Measurements from ENCODE around the gene PPP1R7.
A peak's percentile ranks its signal among the peaks of the same experiment; 100 is the strongest.

PPP1R7 gene

DNA sequence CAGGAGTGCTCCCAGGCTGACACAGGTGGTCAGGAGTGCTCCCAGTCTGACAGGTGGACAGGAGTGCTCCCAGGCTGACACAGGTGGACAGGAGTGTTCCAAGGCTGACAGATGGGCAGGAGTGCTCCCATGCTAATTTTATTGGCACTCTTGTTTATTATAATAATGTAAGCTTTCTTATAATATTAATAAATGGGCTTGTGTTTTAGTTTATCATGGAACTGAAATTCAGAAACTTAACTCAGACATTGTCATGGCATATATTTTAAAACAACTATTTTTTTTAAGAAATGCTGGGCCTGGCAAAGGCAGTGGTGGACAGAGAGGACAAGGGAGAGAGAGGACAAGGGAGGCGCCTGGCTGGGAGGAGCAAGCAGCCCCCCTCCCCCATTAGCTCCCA lies 56.9 kb downstream of the PPP1R7 start:
- no peaks in the 10 kb centered on the region for H3K4me1 Mint-ChIP-seq

DNA sequence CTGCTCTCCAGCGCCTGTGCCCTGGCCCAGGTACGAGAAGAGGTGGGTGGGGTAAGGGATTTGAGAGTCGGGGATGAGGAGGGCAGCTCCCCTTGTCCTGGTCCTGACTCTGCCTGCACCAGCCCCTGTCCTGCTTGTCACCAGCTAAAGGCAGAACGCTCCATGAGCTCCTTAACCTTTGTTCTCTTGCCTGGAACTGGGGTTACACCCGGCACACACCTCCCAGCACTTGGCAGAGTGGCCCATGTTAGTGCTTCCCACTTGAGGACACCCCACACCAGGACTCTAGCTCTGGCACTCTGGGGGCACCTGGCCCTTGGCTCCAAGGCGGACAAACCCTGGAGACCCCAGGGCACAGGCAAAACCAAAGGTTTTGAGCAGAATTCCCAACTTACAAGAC lies 57.4 kb downstream of the PPP1R7 start:
- DNase-seq (ENCODE audit: low spot score in 2 of 2) (no peak), ATAC-seq (ENCODE audit: low read depth) (no peak)
- no peak overlapping the region for H3K27ac Mint-ChIP-seq
- peaks cover 2% of the 10 kb centered on the region for H3K27me3 Mint-ChIP-seq
- no peak overlapping the region for H3K4me3 Mint-ChIP-seq
- no peaks in the 10 kb centered on the region for H3K36me3 Mint-ChIP-seq
- H3K9me3 Mint-ChIP-seq, result no peaks in the 10 kb centered on the region
- no peaks in the 10 kb centered on the region for H3K4me1 Mint-ChIP-seq

More for the DNA sequence above, 56.9 kb downstream of the PPP1R7 start:
- Mint-ChIP-seq H3K27ac (no peak overlapping the region), H3K4me3 (no peak overlapping the region), H3K36me3 (no peaks in the 10 kb centered on the region), H3K9me3 (no peaks in the 10 kb centered on the region), H3K27me3 (peaks cover 2% of the 10 kb centered on the region)
- ATAC-seq (ENCODE audit: low read depth) (no peak), DNase-seq (ENCODE audit: low spot score in 2 of 2) (no peak)

- H3K27me3 Mint-ChIP-seq, result peaks cover 2% of the 10 kb centered on the region
- no peaks in the 10 kb centered on the region for H3K9me3 Mint-ChIP-seq
- DNase-seq (ENCODE audit: low spot score in 2 of 2), result no peak
- H3K27ac Mint-ChIP-seq, result no peak overlapping the region
- no peaks in the 10 kb centered on the region for H3K4me1 Mint-ChIP-seq
- H3K36me3 Mint-ChIP-seq, result no peaks in the 10 kb centered on the region
- no peak for ATAC-seq (ENCODE audit: low read depth)
- no peak overlapping the region for H3K4me3 Mint-ChIP-seq
Observed at GRCh38 chr2:241208058-241208457, 57.8 kb downstream of the PPP1R7 start.

DNA sequence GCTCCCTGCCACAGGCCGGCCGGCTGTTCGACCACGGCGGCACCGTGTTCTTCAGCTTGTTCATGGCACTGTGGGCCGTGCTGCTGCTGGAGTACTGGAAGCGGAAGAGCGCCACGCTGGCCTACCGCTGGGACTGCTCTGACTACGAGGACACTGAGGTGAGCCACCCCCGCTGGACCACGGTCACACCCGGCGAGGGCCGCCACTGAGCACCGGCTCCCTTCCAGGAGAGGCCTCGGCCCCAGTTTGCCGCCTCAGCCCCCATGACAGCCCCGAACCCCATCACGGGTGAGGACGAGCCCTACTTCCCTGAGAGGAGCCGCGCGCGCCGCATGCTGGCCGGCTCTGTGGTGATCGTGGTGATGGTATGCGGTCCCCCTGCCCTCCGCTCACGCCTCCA lies 59.0 kb downstream of the PPP1R7 start:
- DNase-seq (ENCODE audit: low spot score in 2 of 2), result no peak
- no peak for ATAC-seq (ENCODE audit: low read depth)
- peaks cover 2% of the 10 kb centered on the region for H3K27me3 Mint-ChIP-seq
- H3K9me3 Mint-ChIP-seq, result no peaks in the 10 kb centered on the region
- H3K4me3 Mint-ChIP-seq, result no peak overlapping the region
- H3K27ac Mint-ChIP-seq, result no peak overlapping the region
- H3K36me3 Mint-ChIP-seq, result no peaks in the 10 kb centered on the region
- H3K4me1 Mint-ChIP-seq, result no peaks in the 10 kb centered on the region

- Mint-ChIP-seq H3K4me3 (no peak overlapping the region), H3K36me3 (no peaks in the 10 kb centered on the region), H3K4me1 (no peaks in the 10 kb centered on the region), H3K27ac (no peak overlapping the region), H3K27me3 (peaks cover 2% of the 10 kb centered on the region), H3K9me3 (no peaks in the 10 kb centered on the region)
- DNase-seq (ENCODE audit: low spot score in 2 of 2) (no peak), ATAC-seq (ENCODE audit: low read depth) (peak; percentile 27)
Observed at GRCh38 chr2:241211276-241211675, 61.0 kb downstream of the PPP1R7 start.

- DNase-seq (ENCODE audit: low spot score in 2 of 2) (no peak), ATAC-seq (ENCODE audit: low read depth) (no peak)
- Mint-ChIP-seq H3K9me3 (no peaks in the 10 kb centered on the region), H3K27me3 (peaks cover 2% of the 10 kb centered on the region), H3K4me1 (no peaks in the 10 kb centered on the region), H3K4me3 (no peak overlapping the region), H3K36me3 (no peaks in the 10 kb centered on the region), H3K27ac (no peak overlapping the region)
Observed at GRCh38 chr2:241213041-241213440, 62.8 kb downstream of the PPP1R7 start.

- H3K36me3 Mint-ChIP-seq, result no peaks in the 10 kb centered on the region
- DNase-seq (ENCODE audit: low spot score in 2 of 2) (no peak), ATAC-seq (ENCODE audit: low read depth) (no peak)
- H3K4me1 Mint-ChIP-seq, result peaks cover 2% of the 10 kb centered on the region
- no peaks in the 10 kb centered on the region for H3K9me3 Mint-ChIP-seq
- H3K27ac Mint-ChIP-seq, result no peak overlapping the region
- no peak overlapping the region for H3K4me3 Mint-ChIP-seq
- no peaks in the 10 kb centered on the region for H3K27me3 Mint-ChIP-seq
Observed at GRCh38 chr2:241213567-241213966, 63.3 kb downstream of the PPP1R7 start.

DNA sequence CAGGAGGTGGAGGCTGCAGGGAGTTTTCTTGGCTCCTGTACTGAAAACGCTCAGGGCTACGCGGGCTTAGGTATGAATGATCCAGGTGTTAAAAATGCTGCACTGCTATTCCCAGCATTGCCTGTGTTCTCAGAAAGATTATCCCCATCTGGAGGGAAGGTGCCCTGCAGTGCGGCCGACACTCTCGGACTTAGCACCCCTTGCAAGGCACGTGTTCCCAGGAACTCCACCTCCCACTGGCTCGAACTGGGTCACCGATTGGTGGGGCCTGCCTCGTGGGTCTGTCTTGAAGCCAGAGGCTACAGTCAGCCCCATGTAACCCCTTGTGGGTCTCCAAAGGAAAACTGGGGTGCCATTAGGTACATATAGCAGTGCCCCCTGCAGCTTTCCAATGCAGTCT lies 63.9 kb downstream of the PPP1R7 start:
- no peak for ATAC-seq (ENCODE audit: low read depth)
- Mint-ChIP-seq H3K4me1 (peaks cover 4% of the 10 kb centered on the region), H3K27ac (no peak overlapping the region), H3K4me3 (no peak overlapping the region), H3K36me3 (no peaks in the 10 kb centered on the region), H3K9me3 (no peaks in the 10 kb centered on the region), H3K27me3 (no peaks in the 10 kb centered on the region)
- DNase-seq (ENCODE audit: low spot score in 2 of 2), result no peak

DNA sequence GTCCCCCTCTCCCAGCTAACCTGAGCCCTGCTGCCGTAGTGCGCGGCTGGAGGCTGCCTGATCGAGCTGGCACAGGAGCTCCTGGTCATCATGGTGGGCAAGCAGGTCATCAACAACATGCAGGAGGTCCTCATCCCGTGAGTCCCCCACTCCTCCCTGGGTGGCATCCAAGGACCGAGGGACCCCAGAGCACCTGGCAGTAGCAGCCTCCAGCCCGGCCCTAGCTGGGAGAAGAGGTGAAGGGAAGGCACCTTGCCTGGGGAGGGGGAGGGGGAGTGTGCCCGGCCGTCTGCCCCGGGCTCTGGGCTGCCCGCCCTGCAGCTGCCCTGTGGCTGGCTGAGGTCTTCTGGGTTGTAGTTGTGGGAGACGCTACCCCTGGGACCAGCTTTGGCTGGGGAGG lies 64.5 kb downstream of the PPP1R7 start:
- Mint-ChIP-seq H3K27ac (no peak overlapping the region), H3K4me3 (no peak overlapping the region), H3K9me3 (no peaks in the 10 kb centered on the region), H3K27me3 (no peaks in the 10 kb centered on the region), H3K36me3 (no peaks in the 10 kb centered on the region), H3K4me1 (peaks cover 4% of the 10 kb centered on the region)
- DNase-seq (ENCODE audit: low spot score in 2 of 2) (no peak), ATAC-seq (ENCODE audit: low read depth) (no peak)

- Mint-ChIP-seq H3K27me3 (no peaks in the 10 kb centered on the region), H3K4me3 (no peak overlapping the region), H3K36me3 (no peaks in the 10 kb centered on the region), H3K27ac (no peak overlapping the region), H3K4me1 (peaks cover 4% of the 10 kb centered on the region), H3K9me3 (no peaks in the 10 kb centered on the region)
- DNase-seq (ENCODE audit: low spot score in 2 of 2) (no peak), ATAC-seq (ENCODE audit: low read depth) (no peak)
Observed at GRCh38 chr2:241215421-241215820, 65.2 kb downstream of the PPP1R7 start.

DNA sequence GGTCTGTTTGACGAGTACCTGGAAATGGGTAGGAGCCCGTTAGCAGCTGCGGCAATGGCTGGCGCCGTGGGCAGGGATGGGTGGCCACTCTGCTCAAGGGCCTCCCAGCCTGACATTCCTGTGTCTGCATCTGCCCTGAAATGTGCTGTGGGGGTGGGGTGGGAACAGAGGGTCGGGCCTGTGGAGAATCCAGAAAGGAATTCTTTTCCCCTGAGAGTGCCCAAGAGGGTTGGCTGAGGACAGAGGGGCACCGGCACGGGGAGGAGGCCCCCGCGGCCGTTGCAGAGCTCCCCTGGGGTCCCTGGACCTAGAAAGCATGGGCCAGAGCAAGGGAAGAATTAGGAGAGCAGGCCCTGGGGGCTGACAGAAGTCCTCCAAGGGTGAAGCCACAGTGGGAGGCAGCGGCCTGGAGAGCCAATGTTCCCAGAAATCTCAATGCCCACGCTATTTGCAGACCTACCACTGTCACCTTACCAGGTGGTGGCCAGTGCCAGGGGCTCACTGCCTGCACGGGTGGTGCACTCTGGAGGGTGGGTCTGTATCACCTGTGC lies 66.0 kb downstream of the PPP1R7 start:
- ATAC-seq (ENCODE audit: low read depth), result no peak
- Mint-ChIP-seq H3K27ac (no peak overlapping the region), H3K4me1 (peaks cover 4% of the 10 kb centered on the region), H3K36me3 (no peaks in the 10 kb centered on the region), H3K9me3 (no peaks in the 10 kb centered on the region), H3K27me3 (no peaks in the 10 kb centered on the region), H3K4me3 (peak overlapping the region; percentile 47)
- DNase-seq (ENCODE audit: low spot score in 2 of 2), result no peak

DNA sequence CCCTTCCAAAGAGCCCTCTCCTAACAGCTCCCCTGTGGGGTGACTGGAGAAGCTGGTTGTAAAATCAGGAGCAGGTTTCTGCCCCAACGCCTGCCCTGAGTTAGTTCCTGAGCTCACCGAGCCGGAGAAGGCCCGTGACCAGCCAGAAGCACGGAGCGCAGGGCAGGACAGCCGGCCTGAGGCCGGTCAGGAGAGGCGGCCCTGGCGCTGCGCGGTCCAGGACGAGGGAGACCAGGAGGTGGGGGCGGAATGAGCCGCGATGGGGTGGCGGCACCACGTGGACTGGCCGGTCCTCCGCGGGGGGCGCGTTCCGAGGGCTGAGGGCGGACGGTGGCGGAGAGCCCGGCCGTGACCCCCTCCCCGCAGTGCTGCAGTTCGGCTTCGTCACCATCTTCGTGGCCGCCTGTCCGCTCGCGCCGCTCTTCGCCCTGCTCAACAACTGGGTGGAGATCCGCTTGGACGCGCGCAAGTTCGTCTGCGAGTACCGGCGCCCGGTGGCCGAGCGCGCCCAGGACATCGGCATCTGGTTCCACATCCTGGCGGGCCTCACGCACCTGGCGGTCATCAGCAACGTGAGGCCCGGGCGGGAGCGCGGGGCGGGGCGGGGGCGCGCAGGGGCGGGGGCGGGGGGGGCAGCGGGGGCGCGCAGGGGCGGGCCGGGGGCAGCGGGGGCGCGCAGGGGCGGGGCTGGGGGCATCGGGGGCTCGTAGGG lies 67.2 kb downstream of the PPP1R7 start:
- peaks cover 4% of the 10 kb centered on the region for H3K4me1 Mint-ChIP-seq
- peak overlapping the region; percentile 83 for H3K4me3 Mint-ChIP-seq
- ATAC-seq (ENCODE audit: low read depth), result peak; percentile 52
- H3K27ac Mint-ChIP-seq, result peak overlapping the region; percentile 62
- H3K9me3 Mint-ChIP-seq, result no peaks in the 10 kb centered on the region
- H3K27me3 Mint-ChIP-seq, result no peaks in the 10 kb centered on the region
- peak; percentile 36 to 56 for DNase-seq (ENCODE audit: low spot score in 2 of 2)
- no peaks in the 10 kb centered on the region for H3K36me3 Mint-ChIP-seq

GRCh38 chr2:241218131-241219029 lies 68.1 kb downstream of the PPP1R7 start:
- Mint-ChIP-seq H3K27me3 (no peaks in the 10 kb centered on the region), H3K27ac (peak overlapping the region; percentile 86), H3K9me3 (no peaks in the 10 kb centered on the region), H3K36me3 (no peaks in the 10 kb centered on the region), H3K4me1 (peaks cover 8% of the 10 kb centered on the region), H3K4me3 (peak overlapping the region; percentile 87)
- DNase-seq (ENCODE audit: low spot score in 2 of 2) (peak in 1 of 2 donors; percentile 18), ATAC-seq (ENCODE audit: low read depth) (peak; percentile 46)

GRCh38 chr2:241219030-241219382 lies 68.7 kb downstream of the PPP1R7 start:
- H3K27ac Mint-ChIP-seq, result no peak overlapping the region
- H3K9me3 Mint-ChIP-seq, result no peaks in the 10 kb centered on the region
- H3K4me3 Mint-ChIP-seq, result no peak overlapping the region
- no peaks in the 10 kb centered on the region for H3K27me3 Mint-ChIP-seq
- ATAC-seq (ENCODE audit: low read depth), result no peak
- H3K36me3 Mint-ChIP-seq, result no peaks in the 10 kb centered on the region
- DNase-seq (ENCODE audit: low spot score in 2 of 2), result no peak
- peaks cover 10% of the 10 kb centered on the region for H3K4me1 Mint-ChIP-seq

Data from memory B cell (primary cell).